GM21423 (cell line): ENCODE measurements around the gene C1QTNF2.
"Not testable (repeated sequence)": the region's sequence is repeated elsewhere in the genome, so short reads cannot be mapped to it uniquely, and the experiment has no call there.

Source experiments
- ATAC-seq: cut with Tn5 transposase; IDR thresholded peaks from one replicate; pipeline ENCODE4 v1.9.1; 2021; ENCODE audit warnings: mild to moderate bottlenecking, moderate library complexity; ENCODE audit not compliant: unreplicated experiment

C1QTNF2 gene

GRCh38 chr5:160348080-160348479 is 22.3 kb downstream of the C1QTNF2 start:
- ATAC-seq = no peak

- ATAC-seq = no peak
These were observed 23.0 kb downstream of the C1QTNF2 start for GRCh38 chr5:160347448-160347847.

- no peak for ATAC-seq
These were observed 27.9 kb downstream of the C1QTNF2 start for GRCh38 chr5:160342413-160342941.

GRCh38 chr5:160341309-160341870 is 29.0 kb downstream of the C1QTNF2 start:
- no peak for ATAC-seq

- ATAC-seq = not testable (repeated sequence)
These were observed 29.9 kb downstream of the C1QTNF2 start for GRCh38 chr5:160340513-160340912.

GRCh38 chr5:160339406-160340130 is 30.9 kb downstream of the C1QTNF2 start:
- no peak for ATAC-seq

- not testable (repeated sequence) for ATAC-seq
These were observed 35.7 kb downstream of the C1QTNF2 start for GRCh38 chr5:160334716-160335115.

GRCh38 chr5:160333721-160334120 is 36.7 kb downstream of the C1QTNF2 start:
- ATAC-seq = no peak

- no peak for ATAC-seq
These were observed 40.2 kb downstream of the C1QTNF2 start for GRCh38 chr5:160330212-160330611.

GRCh38 chr5:160327818-160328217 is 42.6 kb downstream of the C1QTNF2 start:
- ATAC-seq = no peak

- no peak for ATAC-seq
These were observed 43.4 kb downstream of the C1QTNF2 start for GRCh38 chr5:160326981-160327380.

GRCh38 chr5:160325716-160326115 is 44.7 kb downstream of the C1QTNF2 start:
- no peak for ATAC-seq

GRCh38 chr5:160324886-160325285 is 45.5 kb downstream of the C1QTNF2 start:
- no peak for ATAC-seq

GRCh38 chr5:160318409-160318808 is 52.0 kb downstream of the C1QTNF2 start:
- ATAC-seq = no peak

- no peak for ATAC-seq
These were observed 53.0 kb downstream of the C1QTNF2 start for GRCh38 chr5:160317434-160317833.

- no peak for ATAC-seq
These were observed 54.5 kb downstream of the C1QTNF2 start for GRCh38 chr5:160315968-160316367.

- ATAC-seq = no peak
These were observed 57.3 kb downstream of the C1QTNF2 start for GRCh38 chr5:160312960-160313727.

GRCh38 chr5:160312134-160312959 is 58.1 kb downstream of the C1QTNF2 start, which contains the start of gene CCNJL:
Gene CCNJL (minus strand): TSS chr5:160312564. CDS start chr5:160311923, 641 bp downstream.
- peak; percentile 57 for ATAC-seq

GRCh38 chr5:160311491-160312133 is 58.8 kb downstream of the C1QTNF2 start:
- peak; percentile 18 for ATAC-seq
